ENCODE data around the gene DPM3. TPM values are rescaled to one million over a fixed set of nuclear protein-coding genes. Genes with fewer than 3 reads are reported as not detected.

Gene DPM3
- total RNA-seq, 1 experiment from 2014 or later: 113 TPM

GRCh38 chr1:155133799-155134281 lies 6.5 kb downstream of the DPM3 start:
- no TSS peak for BruUV-seq (replicated peaks)
- Histone ChIP-seq H3K36me3 (ENCODE audit: control insufficient read depth in 1 of 2, insufficient read depth in 2 of 2, low read length in 2 of 2) (peaks cover 15 to 33% of the 10 kb centered on the region in 2 experiments; a peak in 3 of 4 replicates), H3K9me3 (ENCODE audit: control insufficient read depth in 1 of 2, insufficient read depth in 1 of 2, low read depth in 1 of 2, low read length in 2 of 2) (no peaks in the 10 kb centered on the region), H2AFZ (ENCODE audit: low read depth, low read length, poor library complexity, severe bottlenecking) (no peak overlapping the region), H3K4me3 (replicated peaks in 1 of 2; ENCODE audit: low read depth in 1 of 2, low read length in 2 of 2) (no peak overlapping the region; a peak in 2 of 4 replicates), H3K4me2 (ENCODE audit: low read length) (peak overlapping the region; percentile 89), H3K9ac (ENCODE audit: low read length) (peak overlapping the region; percentile 97), H3K9me2 (ENCODE audit: insufficient read depth) (no peaks in the 10 kb centered on the region), H3K27me3 (ENCODE audit: insufficient read depth, low read length) (no peaks in the 10 kb centered on the region), H4K20me1 (ENCODE audit: insufficient read depth) (no peaks in the 10 kb centered on the region), H3K4me1 (ENCODE audit: control insufficient read depth in 1 of 2, insufficient read depth in 2 of 2, low read length in 2 of 2) (peaks cover 40 to 78% of the 10 kb centered on the region in 2 experiments), H3K27ac (ENCODE audit: low read depth, low read length) (peak overlapping the region; percentile 95), H3K79me2 (ENCODE audit: insufficient read depth, low read length) (peaks cover 57% of the 10 kb centered on the region)
- DNase-seq (ENCODE audit: low read depth, low spot score) (no peak), ATAC-seq (no peak)
- RAD21 ChIA-PET (ENCODE audit: low non-redundant PET in 1 of 2, low total read pairs in 2 of 2, uncharacterized antibody in 2 of 2, unreplicated experiment in 2 of 2): no interaction called here
- POLR2A ChIA-PET: no interaction called here
- CTCF ChIA-PET: interaction anchor here (1.3 to 2.2 kb wide), 3 partner anchors 34 to 49 kb away, joined by 4 to 10 read pairs (median 5); partner anchors contain the start of gene KRTCAP2
- intact Hi-C loops (cut with micrococcal nuclease): loop anchor here (2.0 kb wide), 2 partner anchors 33 to 43 kb away; no protein-coding TSS in a partner anchor
- no peak for TF ChIP-seq CTCF (IDR thresholded peaks at IDR 0.05 in 2 of 3, conservative IDR thresholded peaks at IDR 0.05 in 1 of 3; ENCODE audit: borderline replicate concordance in 1 of 3, insufficient read depth in 1 of 3, low read depth in 2 of 3, low read length in 2 of 3)
- no peak for TF ChIP-seq EZH2 (IDR thresholded peaks at IDR 0.05)
- TF ChIP-seq ATF3 (IDR thresholded peaks at IDR 0.05): no peak
- no peak for TF ChIP-seq RAD21 (IDR thresholded peaks at IDR 0.05; ENCODE audit: low read depth)
- no peak for TF ChIP-seq EGR1 (IDR thresholded peaks at IDR 0.05; ENCODE audit: low read depth)
- TF ChIP-seq TCF7L2 (IDR thresholded peaks at IDR 0.05; ENCODE audit: borderline replicate concordance, extremely low read depth, insufficient read depth, insufficient read length): no peak
- no peak for TF ChIP-seq FOSL1 (IDR thresholded peaks at IDR 0.05; ENCODE audit: low read depth)
- TF ChIP-seq POLR2AphosphoS5 (IDR thresholded peaks at IDR 0.05; ENCODE audit: low read depth, low read length): no peak
- TF ChIP-seq POLR2A (IDR thresholded peaks at IDR 0.05; ENCODE audit: borderline replicate concordance, extremely low read depth, insufficient read depth, insufficient read length): no peak
- TF ChIP-seq ZBTB33 (IDR thresholded peaks at IDR 0.05; ENCODE audit: extremely low read depth, insufficient replicate concordance, low read length): no peak
- no peak for TF ChIP-seq YY1 (IDR thresholded peaks at IDR 0.05; ENCODE audit: extremely low read depth, insufficient replicate concordance, low read depth, low read length)
- TF ChIP-seq JUND (IDR thresholded peaks at IDR 0.05): no peak
- TF ChIP-seq SIN3A (IDR thresholded peaks at IDR 0.05; ENCODE audit: low read depth): no peak

All from HCT116 (cell line).